ENCODE results near the gene NEK11.

GRCh38 chr3:131353016-131353877 lies 326.6 kb downstream of the NEK11 start:
- TF ChIP-seq CTCF (conservative IDR thresholded peaks at IDR 0.05) (no peak), EZH2 (IDR thresholded peaks at IDR 0.05; ENCODE audit: low read depth) (no peak)

All from PC-9 (cell line).